WTC11 (cell line): ENCODE results near the gene MLEC.

Experiments used
- CREB1 ChIP-seq: sonication (generic); formaldehyde crosslinking; IDR thresholded peaks from 2 replicates; pipeline ENCODE4 v1.8.0; 2023; ENCODE audit warnings: mild to moderate bottlenecking, missing genetic modification reagents
- ETV6 ChIP-seq: sonication (generic); formaldehyde crosslinking; IDR thresholded peaks from 2 replicates; pipeline ENCODE4 v1.8.1; 2022; ENCODE audit warnings: mild to moderate bottlenecking, missing genetic modification reagents
- FOXJ3 ChIP-seq: sonication (generic); formaldehyde crosslinking; IDR thresholded peaks from 2 replicates; pipeline ENCODE4 v1.9.0; 2021; ENCODE audit warnings: missing genetic modification reagents, mild to moderate bottlenecking, borderline replicate concordance
- JUN ChIP-seq: sonication (generic); formaldehyde crosslinking; IDR thresholded peaks from 2 replicates; pipeline ENCODE4 v1.8.0; 2023; ENCODE audit warnings: mild to moderate bottlenecking, missing genetic modification reagents
- MYBL2 ChIP-seq: sonication (generic); formaldehyde crosslinking; IDR thresholded peaks from 2 replicates; pipeline ENCODE4 v1.8.1; 2023; ENCODE audit warnings: mild to moderate bottlenecking, moderate library complexity, missing genetic modification reagents
- NFE2L1 ChIP-seq: sonication (generic); formaldehyde crosslinking; IDR thresholded peaks from 2 replicates; pipeline ENCODE4 v1.8.1; 2023; ENCODE audit warnings: missing genetic modification reagents
- SMAD4 ChIP-seq: sonication (generic); formaldehyde crosslinking; IDR thresholded peaks from 2 replicates; pipeline ENCODE4 v1.8.0; 2022; ENCODE audit warnings: mild to moderate bottlenecking, missing genetic modification reagents
- ZBTB21 ChIP-seq: sonication (generic); formaldehyde crosslinking; IDR thresholded peaks from 2 replicates; pipeline ENCODE4 v1.8.1; 2023; ENCODE audit warnings: mild to moderate bottlenecking, missing genetic modification reagents, borderline replicate concordance
- ZNF232 ChIP-seq: sonication (generic); formaldehyde crosslinking; IDR thresholded peaks from 2 replicates; pipeline ENCODE4 v1.8.0; 2022; ENCODE audit warnings: mild to moderate bottlenecking, missing genetic modification reagents
- TF ChIP-seq, protein P1 (sequence below): fragments of 200-600 bp; IDR thresholded peaks from 2 replicates; pipeline ENCODE4 v1.8.0; 2022; ENCODE audit warnings: antibody characterized with exemption
- TF ChIP-seq, protein P2 (sequence below): sonication (generic); formaldehyde crosslinking; IDR thresholded peaks from 2 replicates; pipeline ENCODE4 v1.8.0; 2022; ENCODE audit warnings: mild to moderate bottlenecking, missing genetic modification reagents
- TF ChIP-seq, protein P3 (sequence below): sonication (generic); formaldehyde crosslinking; IDR thresholded peaks from 2 replicates; pipeline ENCODE4 v1.8.0; 2022; ENCODE audit warnings: mild to moderate bottlenecking, missing genetic modification reagents

DNA sequence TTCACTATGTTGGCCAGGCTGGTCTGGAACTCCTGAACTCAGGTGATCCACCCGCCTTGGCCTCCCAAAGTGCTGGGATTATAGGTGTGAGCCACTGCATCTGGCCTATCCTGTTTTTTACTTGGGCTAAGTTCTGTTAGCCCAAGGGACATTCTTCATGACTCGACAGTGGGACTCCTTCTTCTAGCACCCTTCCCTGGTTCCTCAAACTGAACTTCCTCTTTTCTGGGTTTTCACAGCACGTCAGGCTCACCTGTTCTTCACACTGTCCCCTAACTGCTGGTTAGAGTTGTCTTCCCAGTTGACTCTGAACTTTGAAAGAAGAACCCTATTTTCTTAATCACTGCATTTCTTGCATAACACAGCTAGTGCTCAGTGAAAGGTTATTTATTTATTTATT, 24.1 kb upstream of the MLEC start:
- TF ChIP-seq, protein P1, sequence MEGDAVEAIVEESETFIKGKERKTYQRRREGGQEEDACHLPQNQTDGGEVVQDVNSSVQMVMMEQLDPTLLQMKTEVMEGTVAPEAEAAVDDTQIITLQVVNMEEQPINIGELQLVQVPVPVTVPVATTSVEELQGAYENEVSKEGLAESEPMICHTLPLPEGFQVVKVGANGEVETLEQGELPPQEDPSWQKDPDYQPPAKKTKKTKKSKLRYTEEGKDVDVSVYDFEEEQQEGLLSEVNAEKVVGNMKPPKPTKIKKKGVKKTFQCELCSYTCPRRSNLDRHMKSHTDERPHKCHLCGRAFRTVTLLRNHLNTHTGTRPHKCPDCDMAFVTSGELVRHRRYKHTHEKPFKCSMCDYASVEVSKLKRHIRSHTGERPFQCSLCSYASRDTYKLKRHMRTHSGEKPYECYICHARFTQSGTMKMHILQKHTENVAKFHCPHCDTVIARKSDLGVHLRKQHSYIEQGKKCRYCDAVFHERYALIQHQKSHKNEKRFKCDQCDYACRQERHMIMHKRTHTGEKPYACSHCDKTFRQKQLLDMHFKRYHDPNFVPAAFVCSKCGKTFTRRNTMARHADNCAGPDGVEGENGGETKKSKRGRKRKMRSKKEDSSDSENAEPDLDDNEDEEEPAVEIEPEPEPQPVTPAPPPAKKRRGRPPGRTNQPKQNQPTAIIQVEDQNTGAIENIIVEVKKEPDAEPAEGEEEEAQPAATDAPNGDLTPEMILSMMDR, result no peak
- TF ChIP-seq SMAD4 (CRISPR knock-in tag) (no peak), CREB1 (no peak), ZNF232 (CRISPR knock-in tag) (no peak), NFE2L1 (CRISPR knock-in tag) (no peak), JUN (no peak), FOXJ3 (CRISPR knock-in tag) (no peak), MYBL2 (CRISPR knock-in tag) (no peak), ETV6 (no peak), ZBTB21 (CRISPR knock-in tag) (no peak)
- TF ChIP-seq, protein P2, sequence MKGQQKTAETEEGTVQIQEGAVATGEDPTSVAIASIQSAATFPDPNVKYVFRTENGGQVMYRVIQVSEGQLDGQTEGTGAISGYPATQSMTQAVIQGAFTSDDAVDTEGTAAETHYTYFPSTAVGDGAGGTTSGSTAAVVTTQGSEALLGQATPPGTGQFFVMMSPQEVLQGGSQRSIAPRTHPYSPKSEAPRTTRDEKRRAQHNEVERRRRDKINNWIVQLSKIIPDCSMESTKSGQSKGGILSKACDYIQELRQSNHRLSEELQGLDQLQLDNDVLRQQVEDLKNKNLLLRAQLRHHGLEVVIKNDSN (CRISPR knock-in tag), result no peak
- TF ChIP-seq, protein P3, sequence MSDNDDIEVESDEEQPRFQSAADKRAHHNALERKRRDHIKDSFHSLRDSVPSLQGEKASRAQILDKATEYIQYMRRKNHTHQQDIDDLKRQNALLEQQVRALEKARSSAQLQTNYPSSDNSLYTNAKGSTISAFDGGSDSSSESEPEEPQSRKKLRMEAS (CRISPR knock-in tag), result no peak
